Measurements from ENCODE around the gene ECSCR. TPM values are rescaled to one million over a fixed set of nuclear protein-coding genes. Genes with fewer than 3 reads are reported as not detected.

The ECSCR gene
- total RNA-seq, 4 donors from 2014 or later: 12.8 to 41.0 (median 25.9) TPM

DNA sequence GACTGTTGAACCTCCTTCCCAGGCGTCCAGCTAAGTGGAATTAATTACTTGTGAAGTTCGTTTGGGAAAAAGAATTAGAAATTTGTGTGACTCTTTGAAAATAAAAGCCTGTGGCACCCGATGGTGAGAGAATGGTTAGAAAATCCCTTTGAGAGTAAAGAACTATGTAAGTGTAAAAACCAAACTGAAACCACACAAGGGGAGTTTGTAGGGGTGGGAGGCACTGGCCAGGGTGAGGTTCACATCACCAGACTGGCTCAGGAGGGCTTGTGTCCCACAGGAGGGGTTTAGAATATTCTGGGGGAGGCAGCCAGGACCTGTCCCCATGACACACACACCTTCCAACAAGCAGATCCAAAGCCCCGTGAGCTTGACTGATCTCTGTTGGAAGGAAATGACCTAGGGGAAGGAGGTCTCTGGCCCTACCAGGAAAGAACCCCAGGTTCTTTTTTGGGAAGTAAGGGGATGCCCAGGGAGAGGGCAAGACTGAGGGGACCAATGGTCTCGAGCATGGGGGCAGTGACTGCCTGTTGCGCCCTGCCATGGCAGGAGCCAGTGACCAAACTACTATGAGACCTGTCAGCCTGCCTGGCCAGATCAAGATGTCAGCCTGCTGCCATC, 62.9 kb downstream of the ECSCR start:
- no peak for DNase-seq (ENCODE audit: low spot score in 2 of 2)
- Histone ChIP-seq H3K4me1 (peaks cover 4 to 22% (median 11%) of the 10 kb centered on the region in 4 donors), H3K36me3 (no peaks in the 10 kb centered on the region), H3K27ac (no peak overlapping the region), H3K4me3 (no peak overlapping the region), H3K9me3 (no peaks in the 10 kb centered on the region), H3K27me3 (peaks cover 0 to 14% of the 10 kb centered on the region in 2 donors)
- WGBS, 2 donors: 83 to 85% methylated on average over 6 of the region's 6 CpGs
- no peak for TF ChIP-seq POLR2A (IDR thresholded peaks at IDR 0.05)
- TF ChIP-seq, protein P1, sequence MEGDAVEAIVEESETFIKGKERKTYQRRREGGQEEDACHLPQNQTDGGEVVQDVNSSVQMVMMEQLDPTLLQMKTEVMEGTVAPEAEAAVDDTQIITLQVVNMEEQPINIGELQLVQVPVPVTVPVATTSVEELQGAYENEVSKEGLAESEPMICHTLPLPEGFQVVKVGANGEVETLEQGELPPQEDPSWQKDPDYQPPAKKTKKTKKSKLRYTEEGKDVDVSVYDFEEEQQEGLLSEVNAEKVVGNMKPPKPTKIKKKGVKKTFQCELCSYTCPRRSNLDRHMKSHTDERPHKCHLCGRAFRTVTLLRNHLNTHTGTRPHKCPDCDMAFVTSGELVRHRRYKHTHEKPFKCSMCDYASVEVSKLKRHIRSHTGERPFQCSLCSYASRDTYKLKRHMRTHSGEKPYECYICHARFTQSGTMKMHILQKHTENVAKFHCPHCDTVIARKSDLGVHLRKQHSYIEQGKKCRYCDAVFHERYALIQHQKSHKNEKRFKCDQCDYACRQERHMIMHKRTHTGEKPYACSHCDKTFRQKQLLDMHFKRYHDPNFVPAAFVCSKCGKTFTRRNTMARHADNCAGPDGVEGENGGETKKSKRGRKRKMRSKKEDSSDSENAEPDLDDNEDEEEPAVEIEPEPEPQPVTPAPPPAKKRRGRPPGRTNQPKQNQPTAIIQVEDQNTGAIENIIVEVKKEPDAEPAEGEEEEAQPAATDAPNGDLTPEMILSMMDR (IDR thresholded peaks at IDR 0.05): no peak
- TF ChIP-seq EP300 (IDR thresholded peaks at IDR 0.05): no peak

Small RNA genes lying within 50 kb of the gene (small RNA-seq; reads per million reads assigned to genes)
- gene RNU5B-4P: not detected

Other genes with a start within 250 kb of the ECSCR start
- gene MATR3, start 169.0 kb downstream of the ECSCR start, total RNA-seq: 100 to 1,000 TPM; 147 to 231 (median 196) TPM
- 10 to 100 TPM; 70.6 to 99.2 (median 87.3) TPM for gene PAIP2, start 120.9 kb downstream of the ECSCR start, total RNA-seq
- gene SLC23A1, start 79.4 kb downstream of the ECSCR start, total RNA-seq: not detected
- 1 to 10 TPM in 2 of 4 donors, not detected in 2; 2.1 to 2.4 TPM for gene MZB1, start 72.8 kb downstream of the ECSCR start, total RNA-seq
- gene PROB1, start 67.6 kb downstream of the ECSCR start, total RNA-seq: 1 to 10 TPM in 3 of 4 donors, under 1 TPM in 1; 0.63 to 3.6 (median 1.3) TPM
- gene SPATA24, start 58.7 kb downstream of the ECSCR start, total RNA-seq: 1 to 10 TPM in 2 of 4 donors, not detected in 2; 1.9 to 7.2 TPM
- 10 to 100 TPM in 3 of 4 donors, 1 to 10 TPM in 1; 9.2 to 11.4 (median 10.7) TPM for gene DNAJC18, start 23.2 kb downstream of the ECSCR start, total RNA-seq
- gene SMIM33, start 8.3 kb upstream of the ECSCR start, total RNA-seq: not detected
- 100 to 1,000 TPM in 1 of 4 donors, 10 to 100 TPM in 3; 48.1 to 102 (median 73.1) TPM for gene STING1, start 20.0 kb upstream of the ECSCR start, total RNA-seq
- gene UBE2D2, start 98.6 kb upstream of the ECSCR start, total RNA-seq: 100 to 1,000 TPM in 2 of 4 donors, 10 to 100 TPM in 2; 85.9 to 118 (median 99.7) TPM
- gene CXXC5, start 185.6 kb upstream of the ECSCR start, total RNA-seq: 10 to 100 TPM; 45.0 to 80.4 (median 67.0) TPM

Data from tibial nerve (tissue), 4 donors.